Liver (tissue), 9 donors: ENCODE data around the gene MYOG. TPM values are rescaled to one million over a fixed set of nuclear protein-coding genes. Genes with fewer than 3 reads are reported as not detected.

Experiments
- DNase-seq: peaks from one replicate; pipeline ENCODE4 v3.0.0-alpha.2; 2017; ENCODE audit warnings: low spot score
- H3K27ac ChIP-seq, 2 donors: one replicate each; pipeline ENCODE4 v1.7.0; 2013; ENCODE audit warnings: inconsistent platforms in 2 of 2, low read length in 2 of 2, control low read depth in 1 of 2, low read depth in 1 of 2, mild to moderate bottlenecking in 1 of 2
- H3K27me3 ChIP-seq, 4 donors: one replicate each; pipeline versions ENCODE4 v1.6.1 to v1.7.0; 2013; ENCODE audit warnings: low read length in 3 of 4, inconsistent platforms in 1 of 4, mild to moderate bottlenecking in 1 of 4, moderate library complexity in 1 of 4; ENCODE audit not compliant: control insufficient read depth in 4 of 4, insufficient read depth in 4 of 4
- H3K36me3 ChIP-seq, 4 donors: one replicate each; pipeline versions ENCODE4 v1.6.1 to v1.7.0; 2013; ENCODE audit warnings: low read length in 3 of 4, mild to moderate bottlenecking in 3 of 4, low read depth in 1 of 4, moderate library complexity in 1 of 4; ENCODE audit not compliant: control insufficient read depth in 4 of 4, insufficient read depth in 3 of 4
- H3K4me1 ChIP-seq, 4 donors: one replicate each; pipeline versions ENCODE4 v1.6.1 to v1.7.0; 2013; ENCODE audit warnings: low read length in 3 of 4, mild to moderate bottlenecking in 3 of 4, moderate library complexity in 1 of 4; ENCODE audit not compliant: control insufficient read depth in 4 of 4, insufficient read depth in 4 of 4
- H3K4me3 ChIP-seq, 3 donors: one replicate each; pipeline versions ENCODE4 v1.6.1 to v1.7.0; 2013; ENCODE audit warnings: low read length in 3 of 3, control low read depth in 1 of 3, low read depth in 1 of 3, mild to moderate bottlenecking in 1 of 3
- H3K9ac ChIP-seq, 2 donors: one replicate each; pipeline ENCODE4 v1.7.0; 2013; ENCODE audit warnings: low read length in 2 of 2, mild to moderate bottlenecking in 2 of 2, moderate library complexity in 2 of 2, control low read depth in 1 of 2, low read depth in 1 of 2
- H3K9me3 ChIP-seq, 4 donors: one replicate each; pipeline versions ENCODE4 v1.6.1 to v1.7.0; 2013; ENCODE audit warnings: low read length in 3 of 4; ENCODE audit not compliant: control insufficient read depth in 4 of 4
- CTCF ChIP-seq: fragments of 150-350 bp; IDR thresholded peaks from 2 replicates; pipeline ENCODE4 v1.5.1; 2017; ENCODE audit warnings: improper control_type of control experiment, low read depth, low read length; ENCODE audit not compliant: missing input control
- EGR1 ChIP-seq, 2 donors: IDR thresholded peaks; 2 replicates each; pipeline ENCODE4 v1.6.1; 2016 to 2018; ENCODE audit warnings: antibody characterized with exemption in 2 of 2, low read depth in 2 of 2
- FOXA1 ChIP-seq: IDR thresholded peaks from 2 replicates; pipeline ENCODE4 v1.6.1; 2016; ENCODE audit warnings: antibody characterized with exemption
- FOXA2 ChIP-seq: IDR thresholded peaks from 2 replicates; pipeline ENCODE4 v1.6.1; 2016; ENCODE audit warnings: antibody characterized with exemption
- GABPA ChIP-seq, 2 donors: IDR thresholded peaks in 1 of 2; conservative IDR thresholded peaks in 1 of 2; 2 replicates each; pipeline ENCODE4 v1.6.1; 2016; ENCODE audit warnings: antibody characterized with exemption in 2 of 2, mild to moderate bottlenecking in 1 of 2, moderate library complexity in 1 of 2
- HNF4A ChIP-seq, 2 donors: conservative IDR thresholded peaks; 2 replicates each; pipeline ENCODE4 v1.6.1; 2016; ENCODE audit warnings: antibody characterized with exemption in 2 of 2, mild to moderate bottlenecking in 2 of 2
- HNF4G ChIP-seq: IDR thresholded peaks from 2 replicates; pipeline ENCODE4 v1.6.1; 2016; ENCODE audit warnings: antibody characterized with exemption
- JUND ChIP-seq, 2 donors: IDR thresholded peaks; 2 replicates each; pipeline ENCODE4 v1.6.1; 2016; ENCODE audit warnings: antibody characterized with exemption in 2 of 2
- NR2F2 ChIP-seq: IDR thresholded peaks from 2 replicates; pipeline ENCODE4 v1.6.1; 2016; ENCODE audit warnings: antibody characterized with exemption
- RAD21 ChIP-seq, 2 donors: IDR thresholded peaks; 2 replicates each; pipeline ENCODE4 v1.6.1; 2016; ENCODE audit warnings: antibody characterized with exemption in 2 of 2, mild to moderate bottlenecking in 2 of 2
- REST ChIP-seq: IDR thresholded peaks from 2 replicates; pipeline ENCODE4 v1.6.1; 2016; ENCODE audit warnings: antibody characterized with exemption, mild to moderate bottlenecking
- RXRA ChIP-seq, 2 donors: IDR thresholded peaks; 2 replicates each; pipeline ENCODE4 v1.6.1; 2017 to 2018; ENCODE audit warnings: antibody characterized with exemption in 2 of 2, mild to moderate bottlenecking in 1 of 2
- SP1 ChIP-seq: IDR thresholded peaks from 2 replicates; pipeline ENCODE4 v1.6.1; 2018; ENCODE audit warnings: antibody characterized with exemption, mild to moderate bottlenecking
- TAF1 ChIP-seq: conservative IDR thresholded peaks from 2 replicates; pipeline ENCODE4 v1.6.1; 2016; ENCODE audit warnings: antibody characterized with exemption, mild to moderate bottlenecking
- YY1 ChIP-seq: IDR thresholded peaks from 2 replicates; pipeline ENCODE4 v1.6.1; 2016; ENCODE audit warnings: antibody characterized with exemption, mild to moderate bottlenecking
- WGBS: extraction: QIAGEN DNeasy Blood & Tissue Kit; methylation state at CpG from one replicate; pipeline ENCODE4 v1.1.7; 2013; 5-methylcytosine and 5-hydroxymethylcytosine counted together
- polyA plus RNA-seq, 2 donors: library from polyadenylated mRNA; stranded (reverse) in 1 of 2; unstranded in 1 of 2; fragments of 200-250 nt in 1 of 2; fragments of >200 nt in 1 of 2; fragmentation: Nextera tagmentation in 1 of 2; extraction: Ambion mirVana in 1 of 2; gene quantifications; one replicate each; pipeline versions ENCODE4 v1.2.1 to v1.2.3, GENCODE V29; 2013 to 2015
- total RNA-seq, 2 donors: library from RNA; depleted of rRNA; stranded (reverse); fragments of >200 nt; gene quantifications; one replicate each; pipeline ENCODE4 v1.2.3, GENCODE V29; 2014
- TF ChIP-seq, protein P1 (sequence below): IDR thresholded peaks from 2 replicates; pipeline ENCODE4 v1.6.1; 2016; ENCODE audit warnings: antibody characterized with exemption
- TF ChIP-seq, protein P2 (sequence below): IDR thresholded peaks from 2 replicates; pipeline ENCODE4 v1.6.1; 2016; ENCODE audit warnings: antibody characterized with exemption
- donor health status: healthy.
- donor health status: healthy.
- donor health status: healthy.
- donor health status: healthy.
- donor health status: healthy.

MYOG gene
- total and polyA plus RNA-seq, 4 donors = not detected

- no peak overlapping the region for H3K9ac ChIP-seq
- H3K27ac ChIP-seq = no peak overlapping the region
- no peaks in the 10 kb centered on the region for H3K27me3 ChIP-seq
- TF ChIP-seq FOXA1 (no peak), SP1 (no peak), NR2F2 (no peak), CTCF (no peak), EGR1 (IDR thresholded peaks at IDR 0.05; ENCODE audit: low read depth in 2 of 2) (no peak), REST (no peak), GABPA (IDR thresholded peaks at IDR 0.05 in 1 of 2, conservative IDR thresholded peaks at IDR 0.05 in 1 of 2) (no peak), TAF1 (no peak), FOXA2 (no peak), RXRA (IDR thresholded peaks at IDR 0.05) (no peak), RAD21 (IDR thresholded peaks at IDR 0.05) (no peak)
- TF ChIP-seq, protein P1, sequence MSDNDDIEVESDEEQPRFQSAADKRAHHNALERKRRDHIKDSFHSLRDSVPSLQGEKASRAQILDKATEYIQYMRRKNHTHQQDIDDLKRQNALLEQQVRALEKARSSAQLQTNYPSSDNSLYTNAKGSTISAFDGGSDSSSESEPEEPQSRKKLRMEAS = no peak
- TF ChIP-seq, protein P2, sequence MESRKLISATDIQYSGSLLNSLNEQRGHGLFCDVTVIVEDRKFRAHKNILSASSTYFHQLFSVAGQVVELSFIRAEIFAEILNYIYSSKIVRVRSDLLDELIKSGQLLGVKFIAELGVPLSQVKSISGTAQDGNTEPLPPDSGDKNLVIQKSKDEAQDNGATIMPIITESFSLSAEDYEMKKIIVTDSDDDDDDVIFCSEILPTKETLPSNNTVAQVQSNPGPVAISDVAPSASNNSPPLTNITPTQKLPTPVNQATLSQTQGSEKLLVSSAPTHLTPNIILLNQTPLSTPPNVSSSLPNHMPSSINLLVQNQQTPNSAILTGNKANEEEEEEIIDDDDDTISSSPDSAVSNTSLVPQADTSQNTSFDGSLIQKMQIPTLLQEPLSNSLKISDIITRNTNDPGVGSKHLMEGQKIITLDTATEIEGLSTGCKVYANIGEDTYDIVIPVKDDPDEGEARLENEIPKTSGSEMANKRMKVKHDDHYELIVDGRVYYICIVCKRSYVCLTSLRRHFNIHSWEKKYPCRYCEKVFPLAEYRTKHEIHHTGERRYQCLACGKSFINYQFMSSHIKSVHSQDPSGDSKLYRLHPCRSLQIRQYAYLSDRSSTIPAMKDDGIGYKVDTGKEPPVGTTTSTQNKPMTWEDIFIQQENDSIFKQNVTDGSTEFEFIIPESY = no peak
- no peaks in the 10 kb centered on the region for H3K36me3 ChIP-seq
- WGBS = 88% methylated on average over 3 of the region's 3 CpGs
- H3K4me1 ChIP-seq = peaks cover 0 to 9% (median 0%) of the 10 kb centered on the region in 4 donors
- DNase-seq = no peak
- H3K4me3 ChIP-seq = no peak overlapping the region
- H3K9me3 ChIP-seq = no peaks in the 10 kb centered on the region
Observed at GRCh38 chr1:203088441-203088840, 2.6 kb upstream of the MYOG start.

DNA sequence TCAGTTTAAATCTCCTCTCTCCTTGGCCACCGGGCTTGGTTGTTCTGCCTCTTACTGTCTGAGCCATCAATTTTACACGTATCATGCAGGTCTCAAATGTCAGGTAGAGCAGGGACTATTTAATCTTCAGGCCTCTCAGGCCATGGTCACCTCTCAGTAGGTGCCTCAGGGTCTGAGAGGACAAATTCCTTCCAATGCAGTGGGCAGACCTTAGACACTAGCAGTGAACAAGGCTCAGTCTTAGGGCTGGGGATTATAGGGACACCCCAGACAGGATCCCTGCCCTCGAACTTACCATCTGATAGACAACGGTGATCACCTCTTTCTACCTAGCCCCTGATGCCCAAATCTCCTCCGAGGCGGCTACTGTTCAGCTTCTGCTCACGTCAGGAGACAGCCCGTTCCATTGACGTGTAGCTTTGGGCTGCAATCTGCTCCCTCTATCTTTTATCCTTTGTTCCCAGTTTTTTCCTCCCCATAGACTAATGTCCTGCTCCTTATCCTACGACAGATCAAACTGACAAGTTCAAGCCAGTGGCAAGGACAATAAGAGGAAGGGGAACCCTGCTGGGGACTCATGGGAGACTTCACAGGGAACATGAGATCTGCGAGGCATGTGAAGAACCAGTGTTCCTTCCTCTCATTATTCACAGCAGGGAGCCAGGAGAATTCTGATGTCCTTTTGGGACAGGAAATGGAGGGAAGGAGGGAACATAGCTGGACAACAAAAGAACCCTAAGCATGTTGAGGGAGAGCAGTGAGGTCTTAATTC lies 1.4 kb upstream of the MYOG start:
- Histone ChIP-seq H3K9ac (no peak overlapping the region), H3K9me3 (no peaks in the 10 kb centered on the region), H3K4me3 (no peak overlapping the region), H3K36me3 (no peaks in the 10 kb centered on the region), H3K4me1 (peaks cover 0 to 9% (median 0%) of the 10 kb centered on the region in 4 donors), H3K27me3 (no peaks in the 10 kb centered on the region), H3K27ac (no peak overlapping the region)
- 83% methylated on average over 11 of the region's 11 CpGs for WGBS
- DNase-seq = no peak
- no peak for TF ChIP-seq JUND (IDR thresholded peaks at IDR 0.05)
- TF ChIP-seq EGR1 (IDR thresholded peaks at IDR 0.05; ENCODE audit: low read depth in 2 of 2) = no peak
- no peak for TF ChIP-seq HNF4G
- no peak for TF ChIP-seq HNF4A (conservative IDR thresholded peaks at IDR 0.05)
- no peak for TF ChIP-seq FOXA2
- TF ChIP-seq GABPA (IDR thresholded peaks at IDR 0.05 in 1 of 2, conservative IDR thresholded peaks at IDR 0.05 in 1 of 2) = no peak
- no peak for TF ChIP-seq YY1
- TF ChIP-seq FOXA1 = no peak
- no peak for TF ChIP-seq RXRA (IDR thresholded peaks at IDR 0.05)
- no peak for TF ChIP-seq NR2F2
- no peak for TF ChIP-seq TAF1
- no peak for TF ChIP-seq SP1
- TF ChIP-seq CTCF = no peak
- no peak for TF ChIP-seq REST
